Tibial nerve (tissue), 4 donors: ENCODE results near the gene ACY1. TPM values are rescaled to one million over a fixed set of nuclear protein-coding genes. Genes with fewer than 3 reads are reported as not detected.

Experiments
- DNase-seq, 2 donors: peaks; one replicate each; pipeline ENCODE4 v3.0.0-alpha.2; 2019; ENCODE audit warnings: low spot score in 2 of 2
- H3K27ac ChIP-seq, 4 donors: fragments of 200-600 bp; sonication (generic) in 3 of 4; one replicate each; pipeline ENCODE4 v1.5.1; 2017 to 2019; ENCODE audit warnings: mild to moderate bottlenecking in 1 of 4
- H3K27me3 ChIP-seq, 2 donors: fragments of 200-600 bp; sonication (generic) in 1 of 2; one replicate each; pipeline versions ENCODE4 v1.5.1 to v1.6.0; 2017 to 2019
- H3K36me3 ChIP-seq, 3 donors: fragments of 200-600 bp; sonication (generic); one replicate each; pipeline ENCODE4 v1.5.1; 2018 to 2019
- H3K4me1 ChIP-seq, 4 donors: fragments of 200-600 bp; sonication (generic) in 3 of 4; one replicate each; pipeline ENCODE4 v1.5.1; 2017 to 2019
- H3K4me3 ChIP-seq, 4 donors: fragments of 200-600 bp; sonication (generic) in 3 of 4; one replicate each; pipeline ENCODE4 v1.5.1; 2017 to 2019; ENCODE audit warnings: mild to moderate bottlenecking in 1 of 4, moderate library complexity in 1 of 4
- H3K9me3 ChIP-seq, 4 donors: fragments of 200-600 bp; sonication (generic) in 3 of 4; one replicate each; pipeline ENCODE4 v1.5.1; 2017 to 2019
- CTCF ChIP-seq, 5 experiments: fragments of 200-600 bp in 3 of 5; fragments of 450-650 bp in 2 of 5; sonication (generic) in 3 of 5; IDR thresholded peaks; one replicate each; pipeline ENCODE4 v1.5.1; 2016 to 2019; ENCODE audit warnings: antibody characterized with exemption in 5 of 5, mild to moderate bottlenecking in 3 of 5, moderate library complexity in 2 of 5
- EP300 ChIP-seq, 2 donors: sonication (generic); formaldehyde crosslinking; IDR thresholded peaks; one replicate each; pipeline ENCODE4 v1.6.1; 2017; ENCODE audit warnings: antibody characterized with exemption in 2 of 2, mild to moderate bottlenecking in 1 of 2
- POLR2A ChIP-seq, 2 donors: fragments of 450-650 bp; IDR thresholded peaks; one replicate each; pipeline ENCODE4 v1.6.1; 2017; ENCODE audit warnings: antibody characterized with exemption in 2 of 2, mild to moderate bottlenecking in 2 of 2, moderate library complexity in 2 of 2
- WGBS, 2 donors: methylation state at CpG; one replicate each; pipeline ENCODE4 v1.1.5; 2018; 5-methylcytosine and 5-hydroxymethylcytosine counted together
- small RNA-seq: library from RNA; depleted of rRNA; stranded (forward); fragments of <200 nt; gene quantifications from one replicate; pipeline ENCODE3, GENCODE V24; 2016
- total RNA-seq, 4 donors: library from RNA; depleted of rRNA; stranded (reverse); fragments of >200 nt; gene quantifications; one replicate each; pipeline ENCODE4 v1.1.0, GENCODE V29; 2016

The ACY1 gene
- total RNA-seq, 4 donors from 2014 or later: 32.2 to 61.0 (median 45.6) TPM

GRCh38 chr3:52036222-52036694, 52.9 kb downstream of the ACY1 start:
- Histone ChIP-seq H3K4me3 (no peak overlapping the region), H3K27me3 (no peaks in the 10 kb centered on the region), H3K9me3 (no peaks in the 10 kb centered on the region), H3K27ac (peak overlapping the region in 1 of 4 donors; percentile 9), H3K36me3 (no peaks in the 10 kb centered on the region), H3K4me1 (peaks cover 0 to 43% (median 32%) of the 10 kb centered on the region in 4 donors)
- WGBS, 2 donors: 90 to 91% methylated on average over 5 of the region's 5 CpGs
- TF ChIP-seq POLR2A (IDR thresholded peaks at IDR 0.05) (no peak), CTCF (IDR thresholded peaks at IDR 0.05) (no peak), EP300 (IDR thresholded peaks at IDR 0.05) (no peak)
- no peak for DNase-seq

- Histone ChIP-seq H3K36me3 (no peaks in the 10 kb centered on the region), H3K27me3 (no peaks in the 10 kb centered on the region), H3K4me3 (no peak overlapping the region), H3K27ac (peak overlapping the region in 1 of 4 donors; percentile 9), H3K4me1 (peaks cover 0 to 49% (median 37%) of the 10 kb centered on the region in 4 donors), H3K9me3 (no peaks in the 10 kb centered on the region)
- DNase-seq: no peak
- 61 to 70% methylated on average over 5 of the region's 5 CpGs for WGBS, 2 donors
- TF ChIP-seq EP300 (IDR thresholded peaks at IDR 0.05) (no peak), POLR2A (IDR thresholded peaks at IDR 0.05) (no peak), CTCF (IDR thresholded peaks at IDR 0.05) (no peak)
These were observed 53.5 kb downstream of the ACY1 start for GRCh38 chr3:52036829-52037228.

GRCh38 chr3:52037291-52037690, 54.0 kb downstream of the ACY1 start:
- H3K27me3 ChIP-seq: no peaks in the 10 kb centered on the region
- H3K27ac ChIP-seq: peak overlapping the region in 2 of 4 donors; percentile 88 to 97
- H3K36me3 ChIP-seq: no peaks in the 10 kb centered on the region
- DNase-seq: no peak
- peaks cover 0 to 51% (median 38%) of the 10 kb centered on the region in 4 donors for H3K4me1 ChIP-seq
- H3K9me3 ChIP-seq: no peaks in the 10 kb centered on the region
- H3K4me3 ChIP-seq: no peak overlapping the region
- WGBS, 2 donors: 88 to 95% methylated on average over 4 of the region's 4 CpGs
- TF ChIP-seq POLR2A (IDR thresholded peaks at IDR 0.05) (no peak), EP300 (IDR thresholded peaks at IDR 0.05) (no peak), CTCF (IDR thresholded peaks at IDR 0.05) (no peak)

GRCh38 chr3:52038227-52038626, 54.9 kb downstream of the ACY1 start:
- WGBS, 2 donors: 71 to 89% methylated on average over 4 to 6 of the region's 6 CpGs
- Histone ChIP-seq H3K36me3 (no peaks in the 10 kb centered on the region), H3K27ac (peak overlapping the region; percentile 78 to 97 (median 88)), H3K27me3 (no peaks in the 10 kb centered on the region), H3K4me1 (peaks cover 0 to 52% (median 38%) of the 10 kb centered on the region in 4 donors), H3K4me3 (no peak overlapping the region), H3K9me3 (no peaks in the 10 kb centered on the region)
- no peak for DNase-seq
- TF ChIP-seq POLR2A (IDR thresholded peaks at IDR 0.05) (no peak), EP300 (IDR thresholded peaks at IDR 0.05) (no peak), CTCF (IDR thresholded peaks at IDR 0.05) (no peak)

Small RNAs within 50 kb of the gene (small RNA-seq; reads per million reads assigned to genes)
- gene AC115284.1: not detected

Other genes starting within 250 kb of the ACY1 start
- not detected for gene IQCF6, start 204.3 kb upstream of the ACY1 start, total RNA-seq
- gene IQCF2, start 121.9 kb upstream of the ACY1 start, total RNA-seq: not detected
- not detected for gene IQCF5, start 107.9 kb upstream of the ACY1 start, total RNA-seq
- gene IQCF1, start 80.2 kb upstream of the ACY1 start, total RNA-seq: not detected
- gene RRP9, start 41.6 kb upstream of the ACY1 start, total RNA-seq: 10 to 100 TPM; 14.9 to 32.9 (median 21.3) TPM
- gene PARP3, start 41.2 kb upstream of the ACY1 start, total RNA-seq: 10 to 100 TPM; 19.9 to 55.9 (median 40.6) TPM
- 1 to 10 TPM in 1 of 4 donors, under 1 TPM in 1, not detected in 2; 0.87 to 1.0 TPM for gene GPR62, start 28.2 kb upstream of the ACY1 start, total RNA-seq
- gene PCBP4, start 16.1 kb upstream of the ACY1 start, total RNA-seq: 1,000 to 10,000 TPM in 2 of 4 donors, 100 to 1,000 TPM in 2; 838 to 1,216 (median 1,000) TPM
- 10 to 100 TPM; 37.5 to 61.4 (median 50.0) TPM for gene ABHD14B, start 9.5 kb upstream of the ACY1 start, total RNA-seq
- 10 to 100 TPM; 20.1 to 52.7 (median 22.6) TPM for gene ABHD14A, start 8.5 kb upstream of the ACY1 start, total RNA-seq
- 1,000 to 10,000 TPM in 3 of 4 donors, 100 to 1,000 TPM in 1; 809 to 1,472 (median 1,336) TPM for gene RPL29, start 12.4 kb downstream of the ACY1 start, total RNA-seq
- 10 to 100 TPM in 3 of 4 donors, 1 to 10 TPM in 1; 8.1 to 15.0 (median 11.5) TPM for gene DUSP7, start 73.0 kb downstream of the ACY1 start, total RNA-seq
- 1 to 10 TPM in 3 of 4 donors, under 1 TPM in 1; 0.84 to 3.1 (median 2.4) TPM for gene POC1A, start 170.9 kb downstream of the ACY1 start, total RNA-seq
- gene ALAS1, start 214.6 kb downstream of the ACY1 start, total RNA-seq: 10 to 100 TPM; 26.1 to 37.1 (median 32.0) TPM
- under 1 TPM in 2 of 4 donors, not detected in 2; 0.30 to 0.39 TPM for gene TLR9, start 242.1 kb downstream of the ACY1 start, total RNA-seq